GM19452 (cell line): ENCODE data around the gene SMIM36.
"Not testable (repeated sequence)": the region's sequence is repeated elsewhere in the genome, so short reads cannot be mapped to it uniquely, and the experiment has no call there.

Source experiments
- ATAC-seq: cut with Tn5 transposase; IDR thresholded peaks from one replicate; pipeline ENCODE4 v1.9.1; 2021; ENCODE audit not compliant: unreplicated experiment

Gene SMIM36

DNA sequence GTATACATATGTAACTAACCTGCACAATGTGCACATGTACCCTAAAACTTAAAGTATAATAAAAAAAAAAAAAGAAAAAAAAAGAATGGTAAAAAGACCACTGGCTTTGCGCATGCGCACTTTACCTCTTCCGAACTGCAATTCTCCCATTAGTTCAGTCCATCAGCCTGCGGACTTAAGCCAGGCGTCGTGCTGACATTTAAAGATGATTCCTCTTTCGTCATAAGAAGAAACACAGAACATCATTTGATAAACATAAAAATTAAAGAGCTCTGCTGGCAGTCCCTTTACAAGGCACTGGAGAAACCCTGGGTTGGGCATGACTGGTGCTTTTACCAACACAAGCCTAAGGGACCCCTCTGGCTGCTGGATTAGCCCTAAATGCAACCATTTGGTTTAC lies 3.6 kb downstream of the SMIM36 start:
- ATAC-seq: not testable (repeated sequence)

DNA sequence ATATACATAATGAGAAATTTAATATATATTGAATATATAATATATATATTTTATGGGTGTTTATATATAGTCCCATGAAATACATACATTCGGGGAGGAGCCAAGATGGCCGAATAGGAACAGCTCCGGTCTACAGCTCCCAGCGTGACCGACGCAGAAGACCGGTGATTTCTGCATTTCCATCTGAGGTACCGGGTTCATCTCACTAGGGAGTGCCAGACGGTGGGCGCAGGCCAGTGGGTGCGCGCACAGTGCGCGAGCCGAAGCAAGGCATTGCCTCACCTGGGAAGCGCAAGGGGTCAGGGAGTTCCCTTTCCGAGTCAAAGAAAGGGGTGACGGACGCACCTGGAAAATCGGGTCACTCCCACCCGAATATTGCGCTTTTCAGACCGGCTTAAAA lies 9.6 kb downstream of the SMIM36 start:
- not testable (repeated sequence) for ATAC-seq

DNA sequence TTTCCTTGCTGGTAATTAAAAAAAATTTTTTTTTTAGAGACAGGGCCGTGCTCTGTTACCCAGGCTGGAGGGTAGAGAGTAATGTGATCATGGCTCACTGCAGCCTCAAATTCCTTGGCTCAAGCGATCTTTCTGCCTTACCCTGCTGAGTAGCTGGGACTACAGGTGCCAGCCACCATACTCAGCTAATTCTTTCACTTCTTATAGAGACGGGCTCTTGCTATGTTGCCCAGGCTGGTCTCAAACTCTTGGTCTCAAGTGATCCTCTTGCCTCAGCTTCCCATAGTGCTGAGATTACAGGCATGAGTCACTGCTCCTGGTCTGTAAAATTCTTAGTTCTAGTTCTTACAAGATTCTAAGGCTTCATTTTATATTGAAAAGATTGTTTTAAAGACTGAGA lies 11.1 kb downstream of the SMIM36 start:
- ATAC-seq: no peak

DNA sequence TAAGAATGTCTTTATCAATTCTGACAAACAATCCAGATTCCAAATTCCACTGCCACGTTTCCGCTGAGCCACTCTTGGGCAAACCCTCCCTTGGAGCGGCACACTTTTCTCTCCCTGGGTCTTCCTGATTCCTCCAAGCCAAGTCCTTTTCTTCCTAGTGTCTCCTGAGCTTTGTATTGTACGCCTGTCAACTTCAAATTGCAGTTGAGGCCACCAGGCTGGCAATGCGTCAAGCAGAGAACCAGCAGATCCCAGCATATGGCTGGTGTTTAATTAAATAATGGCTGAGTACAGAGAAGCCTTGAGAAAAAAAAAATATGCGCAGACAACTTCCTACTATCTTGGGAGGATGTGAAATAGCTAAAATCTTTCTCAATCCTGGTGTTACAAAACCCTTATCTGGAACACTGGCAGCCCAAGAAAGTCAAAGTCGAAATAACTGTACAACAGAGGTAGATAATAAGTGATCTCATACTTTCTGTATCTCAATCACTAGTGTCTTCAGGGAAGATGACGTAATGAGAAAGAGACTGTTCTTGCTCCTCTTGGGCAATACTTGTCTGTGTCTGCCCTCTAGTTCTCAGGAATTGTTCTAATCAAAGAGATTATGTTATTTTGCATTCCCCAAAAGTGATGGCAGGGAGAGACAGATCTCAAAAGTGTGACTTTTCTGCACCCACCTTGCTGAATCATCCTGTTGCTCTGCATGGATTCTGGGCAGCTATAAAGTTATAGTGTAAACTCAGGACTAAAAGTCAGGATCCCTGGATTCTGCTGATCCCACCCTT lies 15.0 kb downstream of the SMIM36 start:
- no peak for ATAC-seq

DNA sequence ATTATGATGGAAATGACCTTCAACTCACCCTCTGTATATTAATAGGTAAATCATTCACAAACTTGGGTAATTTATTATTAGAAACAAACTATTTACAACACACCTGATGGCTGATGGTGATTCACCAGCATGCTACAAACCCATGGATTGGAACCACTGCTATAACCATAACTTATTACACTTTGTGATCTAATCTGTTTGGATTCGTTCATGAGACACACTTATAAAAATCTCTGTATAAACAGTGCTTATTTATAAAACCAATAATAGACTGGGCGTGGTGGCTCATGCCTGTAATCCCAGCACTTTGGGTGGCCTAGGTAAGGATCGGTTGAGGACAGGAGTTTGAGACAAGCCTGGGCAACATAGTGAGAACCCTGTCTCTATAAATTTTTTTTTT lies 16.0 kb downstream of the SMIM36 start:
- no peak for ATAC-seq

DNA sequence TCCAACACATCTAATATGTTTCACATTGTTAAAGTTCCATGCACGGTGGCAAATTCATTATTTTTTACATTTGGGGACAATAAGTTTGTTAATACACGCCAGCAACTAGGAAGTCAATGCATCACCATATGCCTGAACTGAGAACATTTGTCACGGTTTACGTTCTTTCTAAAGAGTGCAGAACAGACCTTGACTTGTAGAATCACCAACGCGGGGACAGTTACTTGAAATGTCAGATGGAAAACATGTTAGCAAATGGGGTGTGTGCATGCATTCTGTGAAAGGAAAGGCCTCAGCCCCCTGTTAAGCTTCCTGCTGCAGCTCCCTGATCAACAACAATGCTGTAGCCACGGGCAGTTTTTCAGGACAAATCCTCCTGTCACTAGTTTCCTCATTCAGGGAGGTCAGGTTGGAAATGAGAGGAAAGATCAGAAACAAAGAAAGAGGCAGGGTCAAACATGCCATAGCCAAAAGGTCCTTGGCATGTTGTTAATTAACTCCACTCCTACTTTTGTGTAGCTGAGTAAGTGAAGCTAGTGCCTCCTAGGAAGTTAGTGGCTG lies 18.4 kb downstream of the SMIM36 start:
- no peak for ATAC-seq

DNA sequence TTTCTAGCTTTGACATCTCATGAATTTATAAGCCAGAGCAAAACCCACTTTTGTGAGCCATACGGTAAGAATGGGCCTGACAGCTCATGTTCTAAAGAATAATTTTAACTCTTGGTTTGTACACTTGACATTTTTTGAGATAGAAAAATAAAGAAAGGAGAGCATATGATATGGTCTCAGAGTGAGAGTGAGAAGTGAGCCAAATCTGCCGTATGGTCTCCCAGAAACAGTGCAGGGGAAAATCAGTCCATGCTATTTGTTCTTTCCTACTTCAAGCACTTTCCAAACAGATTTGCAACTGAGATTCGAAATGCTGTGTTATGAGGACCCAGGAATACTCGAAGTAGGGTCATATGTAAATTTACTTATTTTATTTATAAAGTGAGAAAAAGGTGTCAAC lies 20.9 kb downstream of the SMIM36 start:
- no peak for ATAC-seq

DNA sequence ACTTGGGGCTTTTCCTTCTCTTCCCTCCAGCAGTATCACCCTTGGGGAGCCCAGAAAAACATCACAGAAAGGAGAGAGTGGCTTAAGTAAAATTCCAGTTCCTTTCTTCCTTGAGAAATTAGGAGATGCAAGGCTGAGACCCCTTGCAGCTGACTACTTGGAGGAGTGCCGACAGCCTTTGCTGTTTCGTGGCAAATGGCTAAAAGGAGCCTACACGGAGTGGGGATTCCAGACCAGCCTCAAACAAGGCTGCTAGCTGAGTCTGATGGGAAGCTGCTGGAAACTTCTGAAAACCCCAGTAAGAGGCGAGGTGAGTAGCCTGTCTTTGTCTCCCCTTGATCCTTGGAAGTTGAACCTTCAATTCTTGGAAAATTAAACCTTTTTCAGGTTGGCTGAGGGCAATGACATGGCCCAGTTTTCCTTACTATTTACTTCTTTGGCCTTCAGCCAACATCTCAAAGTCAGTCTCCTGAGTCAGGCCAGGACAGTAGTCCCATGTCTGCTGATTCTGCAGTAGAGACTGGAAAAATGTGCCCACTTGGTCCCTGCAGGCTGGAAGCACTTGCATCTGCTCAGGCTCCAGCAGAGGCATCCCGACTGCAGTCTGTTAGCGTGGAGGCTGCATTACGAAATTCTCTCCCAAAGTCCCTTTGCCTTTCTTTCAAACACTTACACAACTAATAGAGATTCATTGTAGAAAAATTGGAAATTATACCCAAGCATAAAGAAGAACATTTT lies 23.4 kb downstream of the SMIM36 start:
- ATAC-seq: no peak

DNA sequence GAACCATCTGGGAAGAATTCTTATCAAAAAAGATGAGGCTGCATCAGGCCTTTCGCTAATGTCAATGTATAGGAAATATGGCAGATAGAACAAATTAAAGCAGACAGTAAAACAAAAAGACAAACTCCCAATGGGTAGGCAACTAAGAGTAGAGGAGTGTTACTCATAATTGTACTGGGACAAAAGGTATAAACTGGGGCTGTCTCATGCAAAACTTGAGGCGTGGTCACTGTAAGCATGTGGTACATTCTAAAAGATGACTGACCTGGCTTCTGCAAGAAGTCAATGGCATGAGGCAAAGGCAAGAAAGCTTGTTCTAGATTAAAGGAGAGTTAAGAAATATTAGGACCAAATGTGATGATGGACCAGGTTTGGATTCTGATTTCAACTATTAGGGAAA lies 26.7 kb downstream of the SMIM36 start:
- ATAC-seq: no peak

DNA sequence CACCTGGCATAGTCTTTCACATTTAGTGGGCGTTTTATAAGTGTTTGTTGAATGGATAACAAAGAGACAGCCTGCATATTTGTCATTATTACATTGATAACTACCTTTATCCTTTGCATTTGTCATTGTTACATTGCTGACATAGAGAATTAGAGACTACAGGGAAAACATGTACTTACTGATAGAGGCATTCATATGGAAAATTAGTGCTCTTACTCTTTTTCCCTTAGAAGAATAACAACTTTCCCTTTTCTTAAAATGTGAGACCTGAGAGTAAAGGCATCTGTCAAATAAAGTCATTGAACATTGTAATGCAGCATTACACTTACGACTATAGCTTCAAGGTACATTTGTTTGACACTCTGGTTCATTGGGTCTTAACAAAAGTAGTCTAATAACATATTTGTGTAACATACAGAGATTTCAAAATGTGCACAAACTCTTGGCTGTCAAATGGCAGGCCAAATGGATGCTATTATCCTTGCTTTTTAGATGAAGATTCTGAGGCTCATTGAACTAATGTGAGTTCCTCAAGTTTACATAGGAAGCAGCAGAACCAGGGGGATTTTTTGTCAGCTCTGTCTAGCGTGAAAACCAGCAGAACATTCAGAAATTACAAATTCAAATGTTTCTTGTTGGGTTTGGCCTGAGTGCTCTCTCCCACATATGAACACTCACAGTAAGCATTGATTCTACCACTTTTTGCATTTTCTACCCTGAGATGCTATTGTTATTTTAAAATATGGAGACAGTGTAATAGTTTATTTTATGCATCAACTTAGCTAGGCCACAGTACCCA lies 28.5 kb downstream of the SMIM36 start:
- ATAC-seq: no peak

DNA sequence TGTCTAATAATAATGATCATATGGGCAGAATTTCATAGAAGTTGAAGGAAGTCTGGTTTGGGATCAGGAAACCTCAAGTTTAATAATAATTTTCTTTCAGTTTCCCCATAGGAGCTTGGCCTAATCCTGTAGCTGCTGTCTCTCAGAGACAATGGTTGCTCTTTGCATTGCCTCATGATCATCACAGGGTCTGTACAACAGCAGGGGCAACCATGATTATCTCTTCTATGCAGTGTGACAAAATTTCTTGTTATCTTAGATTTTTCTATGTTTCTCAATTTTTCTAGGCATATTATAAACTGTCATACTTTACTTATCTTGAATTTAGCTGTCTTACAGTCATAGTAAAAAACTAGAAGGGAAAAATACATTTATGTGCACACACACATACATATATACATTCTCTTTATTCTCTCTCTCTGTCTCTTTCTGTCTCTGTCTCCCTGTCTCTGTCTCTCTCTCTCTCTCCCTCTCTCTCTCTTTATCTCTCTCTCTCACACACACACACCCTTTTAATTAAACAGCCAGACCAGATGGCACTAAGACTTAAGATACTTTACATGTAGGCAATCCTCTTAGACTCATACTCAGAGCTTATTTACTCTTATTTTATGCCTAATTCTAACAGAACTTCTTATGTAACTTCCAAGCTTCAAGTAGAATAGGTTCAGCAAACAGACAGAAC lies 30.5 kb downstream of the SMIM36 start:
- ATAC-seq: no peak

DNA sequence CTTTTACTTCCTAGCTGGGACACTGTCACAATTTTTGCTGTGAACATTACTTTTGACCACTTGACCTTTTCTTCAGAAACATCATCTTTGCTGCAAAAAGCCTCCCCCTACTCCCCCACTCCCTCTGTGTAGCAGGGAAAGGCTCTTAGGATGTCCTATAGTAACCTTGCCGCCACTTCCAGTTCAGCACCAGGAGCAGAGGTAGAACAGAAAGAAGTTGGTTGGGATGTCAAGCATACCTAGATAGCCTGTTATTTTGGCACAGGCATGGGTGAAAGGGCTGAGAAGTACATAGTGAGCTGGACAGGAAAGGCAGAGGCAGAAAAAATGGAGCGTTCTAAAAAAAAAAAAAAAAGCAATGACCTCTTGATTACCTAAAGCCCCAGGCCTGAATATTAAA lies 31.3 kb downstream of the SMIM36 start:
- ATAC-seq: no peak

DNA sequence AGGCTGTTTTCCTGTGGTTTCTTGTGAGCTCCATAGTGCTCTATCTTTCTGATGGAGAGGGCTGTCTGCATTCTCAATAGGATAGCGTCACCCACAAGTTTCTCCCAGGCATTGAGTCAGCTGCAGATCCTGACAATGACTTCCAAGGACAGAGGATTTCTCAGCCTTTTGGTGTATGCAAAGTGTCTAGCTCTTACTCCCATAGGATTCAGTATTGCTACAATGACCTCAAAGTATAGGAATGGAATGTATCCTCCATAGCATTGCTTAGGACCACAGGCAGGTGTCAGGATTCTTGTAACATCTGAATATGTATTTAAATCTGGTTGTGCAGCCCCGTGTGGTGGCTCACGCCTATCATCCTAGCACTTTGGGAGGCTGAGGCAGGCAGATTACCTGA lies 32.3 kb downstream of the SMIM36 start:
- ATAC-seq: no peak

DNA sequence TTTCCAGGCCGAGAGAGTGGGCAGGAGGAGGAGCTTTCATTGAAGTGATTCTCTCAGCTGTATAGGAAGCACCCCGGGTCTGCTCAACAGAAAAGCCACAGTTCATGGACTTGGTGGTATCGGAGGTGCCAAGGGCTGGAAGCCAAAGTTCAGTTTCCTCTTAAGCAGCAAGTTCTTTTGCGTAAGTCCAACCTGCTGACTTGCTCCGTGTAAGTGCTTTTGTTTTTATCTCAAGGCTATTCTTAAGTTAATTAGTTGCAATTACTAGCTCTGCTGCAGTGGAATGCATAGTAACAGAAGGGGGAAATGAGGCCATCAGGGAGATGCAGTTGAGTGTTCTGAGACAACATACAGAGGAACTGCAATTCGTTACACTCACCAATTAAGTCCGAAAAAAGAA lies 44.6 kb downstream of the SMIM36 start:
- ATAC-seq: no peak

DNA sequence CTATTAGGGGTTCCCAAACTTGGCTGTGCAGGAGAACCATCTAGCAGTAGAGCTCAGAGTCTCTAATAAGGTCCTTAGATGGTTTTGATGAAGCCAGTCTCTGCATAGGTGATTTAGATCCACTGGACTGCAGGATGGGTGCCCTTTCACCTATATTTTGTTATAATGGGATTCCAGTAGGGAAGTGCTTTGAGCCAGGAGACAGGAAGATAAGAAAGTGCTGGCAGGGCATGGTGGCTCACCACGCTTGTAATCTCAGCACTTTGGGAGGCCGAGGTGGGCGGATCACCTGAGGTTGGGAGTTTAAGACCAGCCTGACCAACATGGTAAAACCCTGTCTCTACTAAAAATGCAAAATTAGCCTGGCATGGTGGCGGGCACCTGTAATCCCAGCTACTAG lies 45.5 kb downstream of the SMIM36 start:
- ATAC-seq: not testable (repeated sequence)

DNA sequence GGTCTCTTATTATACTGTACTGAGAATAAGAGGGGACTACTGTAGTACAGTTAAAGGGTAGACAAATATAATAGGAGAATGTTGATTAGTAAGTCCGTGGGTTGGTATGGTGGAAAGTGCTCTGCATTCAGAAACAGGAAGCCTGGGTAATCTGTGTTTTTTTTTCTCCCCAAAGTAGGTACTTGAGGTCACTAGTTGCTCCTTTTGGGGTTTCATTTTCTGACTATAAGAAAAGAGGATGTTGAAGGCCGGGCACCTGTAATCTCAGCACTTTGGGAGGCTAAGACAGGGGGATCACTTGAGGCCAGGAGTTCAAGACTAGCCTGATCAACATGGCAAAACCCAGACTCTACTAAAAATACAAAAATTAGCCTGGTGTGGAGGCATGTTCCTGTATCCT lies 47.7 kb downstream of the SMIM36 start:
- ATAC-seq: no peak

DNA sequence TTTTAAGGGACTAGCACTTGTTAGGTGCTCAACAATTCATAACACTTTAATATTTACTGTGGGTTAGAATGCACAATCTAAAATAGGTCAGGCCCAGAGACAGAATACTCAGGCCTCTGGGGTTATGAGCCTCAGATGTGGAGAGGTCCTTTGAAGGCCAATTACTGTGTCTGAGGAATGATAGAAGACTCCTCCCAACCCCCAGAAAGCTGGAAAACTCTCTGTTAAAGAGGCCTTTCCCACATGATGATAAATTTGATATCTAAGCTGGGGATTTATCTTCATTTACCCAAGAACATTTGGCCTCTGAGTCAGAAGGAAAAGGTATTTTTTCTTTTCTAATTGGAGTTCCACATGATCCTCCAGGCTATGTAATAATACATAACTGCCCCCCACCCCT lies 48.5 kb downstream of the SMIM36 start:
- no peak for ATAC-seq

DNA sequence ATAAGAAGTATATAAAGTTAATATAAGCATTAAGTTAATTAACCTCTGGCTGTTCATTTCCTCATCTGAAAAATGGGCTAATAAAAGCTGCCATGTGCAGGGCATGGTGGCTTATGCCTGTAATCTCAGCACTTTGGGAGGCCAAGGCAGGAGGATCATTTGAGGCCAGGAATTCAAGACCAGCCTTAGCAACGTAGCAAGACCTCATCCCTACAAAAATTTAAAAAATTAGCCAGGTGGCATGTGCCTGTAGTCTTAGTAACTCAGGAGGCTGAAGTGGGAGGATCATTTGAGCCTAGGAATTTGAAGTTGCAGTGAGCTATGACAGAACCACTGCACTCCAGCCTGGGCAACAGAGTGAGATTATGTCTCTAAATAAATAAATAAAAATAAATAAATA lies 49.0 kb downstream of the SMIM36 start:
- ATAC-seq: no peak

DNA sequence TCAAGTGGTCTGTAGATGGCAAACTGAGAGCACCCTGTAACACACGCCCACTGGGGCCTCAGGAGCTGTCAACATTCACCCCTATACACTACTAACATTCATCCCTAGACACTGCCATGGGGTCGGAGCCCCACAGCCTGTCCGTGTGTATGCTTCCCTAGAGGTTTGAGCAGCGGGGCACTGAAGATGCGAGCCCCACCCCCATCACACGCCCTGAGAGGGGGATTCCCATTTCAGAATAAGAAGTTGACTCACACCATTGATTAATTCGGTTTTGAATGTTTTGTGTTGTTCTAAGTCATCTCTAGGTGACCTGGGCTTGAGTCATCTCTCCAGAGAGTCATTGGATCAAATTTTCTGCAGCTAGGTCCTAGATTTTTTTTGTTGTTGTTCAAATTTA lies 52.3 kb downstream of the SMIM36 start:
- no peak for ATAC-seq

DNA sequence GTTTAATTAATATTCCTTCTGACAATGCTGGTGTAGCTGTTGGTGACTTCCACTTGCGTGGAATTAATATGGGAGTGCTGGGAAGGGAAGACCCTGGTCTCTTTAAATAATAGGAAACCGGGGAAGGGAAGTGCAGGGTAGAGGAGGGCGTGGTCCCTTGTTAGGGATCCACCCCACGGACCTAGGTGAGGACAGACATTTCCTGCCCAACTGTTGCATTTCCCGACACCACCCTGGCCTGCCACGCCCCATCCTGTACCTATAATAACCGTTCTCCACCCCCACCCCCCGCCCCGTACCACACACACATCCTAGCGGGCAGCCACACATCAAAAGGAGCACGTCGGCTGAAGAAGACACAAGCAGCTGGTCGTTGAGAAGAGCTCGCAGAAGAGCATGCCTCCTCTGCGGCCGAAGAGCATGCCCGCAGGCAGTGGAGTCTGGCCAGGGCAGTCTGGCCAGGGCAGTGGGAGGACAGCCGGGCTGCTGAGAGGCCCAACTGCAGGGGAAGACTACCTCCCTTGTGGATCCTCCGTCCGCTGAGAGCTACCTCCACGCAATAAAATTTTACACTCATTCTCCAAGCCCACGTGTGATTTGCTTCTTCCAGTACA lies 52.9 kb downstream of the SMIM36 start:
- no peak for ATAC-seq
